ENCODE measurements around the gene LPP. TPM values are rescaled to one million over a fixed set of nuclear protein-coding genes. Genes with fewer than 3 reads are reported as not detected.

LPP gene
- total RNA-seq, 1 donor from 2014 or later, result 1,791 TPM

GRCh38 chr3:188926741-188927511 lies 773.0 kb downstream of the LPP start:
- Histone ChIP-seq H3K36me3 (no peaks in the 10 kb centered on the region), H3K27me3 (no peaks in the 10 kb centered on the region), H3K4me3 (no peak overlapping the region), H3K4me1 (peaks cover 3 to 32% of the 10 kb centered on the region in 2 donors), H3K27ac (peak overlapping the region; percentile 73 to 76), H3K9me3 (no peaks in the 10 kb centered on the region)
- intact Hi-C loops (cut with DNase I), result no loop called here
- TF ChIP-seq, protein P1, sequence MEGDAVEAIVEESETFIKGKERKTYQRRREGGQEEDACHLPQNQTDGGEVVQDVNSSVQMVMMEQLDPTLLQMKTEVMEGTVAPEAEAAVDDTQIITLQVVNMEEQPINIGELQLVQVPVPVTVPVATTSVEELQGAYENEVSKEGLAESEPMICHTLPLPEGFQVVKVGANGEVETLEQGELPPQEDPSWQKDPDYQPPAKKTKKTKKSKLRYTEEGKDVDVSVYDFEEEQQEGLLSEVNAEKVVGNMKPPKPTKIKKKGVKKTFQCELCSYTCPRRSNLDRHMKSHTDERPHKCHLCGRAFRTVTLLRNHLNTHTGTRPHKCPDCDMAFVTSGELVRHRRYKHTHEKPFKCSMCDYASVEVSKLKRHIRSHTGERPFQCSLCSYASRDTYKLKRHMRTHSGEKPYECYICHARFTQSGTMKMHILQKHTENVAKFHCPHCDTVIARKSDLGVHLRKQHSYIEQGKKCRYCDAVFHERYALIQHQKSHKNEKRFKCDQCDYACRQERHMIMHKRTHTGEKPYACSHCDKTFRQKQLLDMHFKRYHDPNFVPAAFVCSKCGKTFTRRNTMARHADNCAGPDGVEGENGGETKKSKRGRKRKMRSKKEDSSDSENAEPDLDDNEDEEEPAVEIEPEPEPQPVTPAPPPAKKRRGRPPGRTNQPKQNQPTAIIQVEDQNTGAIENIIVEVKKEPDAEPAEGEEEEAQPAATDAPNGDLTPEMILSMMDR (IDR thresholded peaks at IDR 0.05), result no peak
- no peak for DNase-seq (ENCODE audit: low spot score in 2 of 2)

GRCh38 chr3:188927971-188928370 lies 774.0 kb downstream of the LPP start:
- H3K27ac ChIP-seq, result peak overlapping the region; percentile 73 to 76
- no peak overlapping the region for H3K4me3 ChIP-seq
- H3K27me3 ChIP-seq, result no peaks in the 10 kb centered on the region
- H3K4me1 ChIP-seq, result peaks cover 3 to 32% of the 10 kb centered on the region in 2 donors
- intact Hi-C loops (cut with DNase I), result no loop called here
- DNase-seq (ENCODE audit: low spot score in 2 of 2), result no peak
- no peaks in the 10 kb centered on the region for H3K36me3 ChIP-seq
- TF ChIP-seq, protein P1 (IDR thresholded peaks at IDR 0.05), result no peak
- H3K9me3 ChIP-seq, result no peaks in the 10 kb centered on the region

DNA sequence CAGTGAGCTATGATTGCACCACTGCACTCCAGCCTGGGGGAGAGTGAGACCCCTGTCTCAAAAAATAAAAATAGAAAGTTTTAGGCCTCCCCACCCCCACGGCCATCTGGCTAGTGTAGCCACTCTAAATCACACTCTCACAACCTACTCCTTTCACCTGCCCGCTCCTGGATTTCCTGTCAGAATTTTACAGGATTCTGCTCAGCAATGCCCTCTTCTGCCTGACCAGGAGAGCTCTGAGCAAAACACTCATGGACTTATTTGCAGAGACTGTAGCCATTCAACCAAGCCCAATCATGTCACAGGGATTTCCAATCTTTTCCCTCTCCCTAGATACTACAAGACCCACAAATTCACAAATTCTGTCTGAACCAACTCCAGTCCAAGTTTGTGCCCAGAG lies 775.2 kb downstream of the LPP start:
- Histone ChIP-seq H3K27ac (no peak overlapping the region), H3K4me3 (no peak overlapping the region), H3K4me1 (peaks cover 3 to 32% of the 10 kb centered on the region in 2 donors), H3K9me3 (no peaks in the 10 kb centered on the region), H3K27me3 (no peaks in the 10 kb centered on the region), H3K36me3 (no peaks in the 10 kb centered on the region)
- DNase-seq (ENCODE audit: low spot score in 2 of 2), result no peak
- intact Hi-C loops (cut with DNase I), result no loop called here
- TF ChIP-seq, protein P1 (IDR thresholded peaks at IDR 0.05), result peak in 1 of 3 experiments; percentile 11

GRCh38 chr3:188931036-188931435 lies 777.1 kb downstream of the LPP start:
- TF ChIP-seq, protein P1 (IDR thresholded peaks at IDR 0.05), result no peak
- no peaks in the 10 kb centered on the region for H3K36me3 ChIP-seq
- peaks cover 3 to 32% of the 10 kb centered on the region in 2 donors for H3K4me1 ChIP-seq
- no peaks in the 10 kb centered on the region for H3K9me3 ChIP-seq
- no peak overlapping the region for H3K4me3 ChIP-seq
- intact Hi-C loops (cut with DNase I), result no loop called here
- no peaks in the 10 kb centered on the region for H3K27me3 ChIP-seq
- H3K27ac ChIP-seq, result no peak overlapping the region
- no peak for DNase-seq (ENCODE audit: low spot score in 2 of 2)

DNA sequence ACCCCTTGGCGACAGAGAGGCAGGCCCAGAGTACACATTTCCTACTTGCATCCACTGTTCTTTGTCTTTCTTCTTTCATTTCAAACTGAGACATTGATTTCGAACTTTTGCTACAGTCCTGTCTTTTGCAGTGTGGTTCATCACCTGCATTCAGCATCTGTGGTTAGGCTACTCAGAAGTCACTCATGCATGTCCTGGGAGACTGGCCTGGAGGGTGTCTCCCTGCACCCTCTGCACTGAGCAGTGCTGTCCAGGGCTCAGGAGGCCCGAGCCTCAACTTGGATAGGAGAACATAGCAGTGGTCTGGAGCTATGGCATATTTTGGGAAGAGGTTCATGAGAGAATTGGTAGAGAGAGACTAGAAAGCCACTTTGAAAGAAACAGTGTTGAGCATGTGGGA lies 777.6 kb downstream of the LPP start:
- H3K27ac ChIP-seq, result peak overlapping the region in 1 of 2 donors; percentile 8
- TF ChIP-seq, protein P1 (IDR thresholded peaks at IDR 0.05), result no peak
- no peaks in the 10 kb centered on the region for H3K9me3 ChIP-seq
- DNase-seq (ENCODE audit: low spot score in 2 of 2), result no peak
- no peaks in the 10 kb centered on the region for H3K27me3 ChIP-seq
- H3K4me1 ChIP-seq, result peaks cover 3 to 31% of the 10 kb centered on the region in 2 donors
- no peaks in the 10 kb centered on the region for H3K36me3 ChIP-seq
- intact Hi-C loops (cut with DNase I), result no loop called here
- no peak overlapping the region for H3K4me3 ChIP-seq
